GM12878 (cell line): ENCODE data around the gene TRAIP.

Experiments
- ASH2L ChIP-seq: fragments of 300-600, 200-600 bp; sonication (generic); IDR thresholded peaks from 2 replicates; pipeline ENCODE4 v1.6.1; 2017; ENCODE audit warnings: low read depth, mild to moderate bottlenecking, borderline replicate concordance
- EED ChIP-seq: sonication (generic); IDR thresholded peaks from 2 replicates; pipeline ENCODE4 v1.6.1; 2016; ENCODE audit warnings: antibody characterized with exemption, low read depth
- EP300 ChIP-seq, 2 experiments: fragments of 150-350 bp in 1 of 2; IDR thresholded peaks; 2 replicates each; pipeline ENCODE4 v1.6.1; 2011 to 2012; ENCODE audit warnings: low read depth in 2 of 2, low read length in 2 of 2, borderline replicate concordance in 1 of 2, improper control_type of control experiment in 1 of 2, inconsistent platforms in 1 of 2; ENCODE audit not compliant: control insufficient read depth in 1 of 2
- POLR2AphosphoS2 ChIP-seq: IDR thresholded peaks from 2 replicates; pipeline ENCODE4 v1.6.1; 2011; ENCODE audit warnings: low read depth, mild to moderate bottlenecking, low read length, improper control_type of control experiment, moderate library complexity
- REST ChIP-seq: IDR thresholded peaks from 2 replicates; pipeline ENCODE4 v1.6.1; 2012; ENCODE audit warnings: mild to moderate bottlenecking, low read depth, low read length
- SUZ12 ChIP-seq: fragments of 200-600 bp; sonication (generic); IDR thresholded peaks from one replicate; pipeline ENCODE4 v1.6.1; 2018; ENCODE audit warnings: antibody characterized with exemption, mild to moderate bottlenecking; ENCODE audit not compliant: unreplicated experiment
- YY1 ChIP-seq: IDR thresholded peaks from 2 replicates; pipeline ENCODE4 v1.6.1; 2011; ENCODE audit warnings: low read depth, mild to moderate bottlenecking, low read length
- ZBTB40 ChIP-seq: fragments of 450-650 bp; IDR thresholded peaks from 2 replicates; pipeline ENCODE4 v1.6.1; 2016; ENCODE audit warnings: mild to moderate bottlenecking, moderate library complexity, borderline replicate concordance
- ZNF274 ChIP-seq: IDR thresholded peaks from one replicate; pipeline ENCODE4 v1.8.0; 2011; ENCODE audit not compliant: insufficient read length, insufficient read depth
- TF ChIP-seq, protein P1 (sequence below), 3 experiments: IDR thresholded peaks in 2 of 3; conservative IDR thresholded peaks in 1 of 3; 2 replicates each; pipeline ENCODE4 v1.5.1; 2011; ENCODE audit warnings: low read depth in 3 of 3, low read length in 3 of 3, mild to moderate bottlenecking in 3 of 3, control low read depth in 2 of 3, moderate library complexity in 2 of 3, inconsistent platforms in 1 of 3, mixed read lengths in 1 of 3; ENCODE audit not compliant: control insufficient read depth in 2 of 3, insufficient read depth in 1 of 3; ENCODE audit errors: extremely low read depth in 1 of 3
- TF ChIP-seq, protein P2 (sequence below): fragments of 450-650 bp; IDR thresholded peaks from 2 replicates; pipeline ENCODE4 v1.6.1; 2014; ENCODE audit warnings: mild to moderate bottlenecking
- TF ChIP-seq, protein P3 (sequence below): IDR thresholded peaks from 2 replicates; pipeline ENCODE4 v1.6.1; 2012; ENCODE audit warnings: low read depth, low read length, improper control_type of control experiment
- TF ChIP-seq, protein P4 (sequence below): fragments of 450-650 bp; IDR thresholded peaks from 2 replicates; pipeline ENCODE4 v1.6.1; 2017; ENCODE audit warnings: mild to moderate bottlenecking

DNA sequence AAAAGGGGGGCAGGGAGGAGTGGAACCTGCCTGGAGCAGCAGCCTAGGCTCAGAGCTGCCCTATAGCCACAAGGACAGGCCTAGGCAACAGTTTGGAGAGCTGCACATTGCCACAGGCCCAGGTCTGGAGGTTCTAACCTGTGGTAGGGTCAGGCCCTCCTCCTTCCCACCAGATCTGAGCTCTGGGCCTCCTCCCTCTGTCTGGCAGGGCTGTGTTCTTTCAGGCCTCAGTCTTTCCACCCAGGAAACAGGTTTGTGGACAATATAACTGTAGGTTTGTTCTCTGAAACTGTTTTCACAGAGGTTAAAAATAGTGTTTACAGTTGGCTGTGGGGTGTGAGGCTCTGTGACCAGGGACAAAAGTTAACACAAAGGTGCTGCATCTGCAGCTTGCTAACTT is 22.3 kb upstream of the TRAIP start:
- TF ChIP-seq, protein P1, sequence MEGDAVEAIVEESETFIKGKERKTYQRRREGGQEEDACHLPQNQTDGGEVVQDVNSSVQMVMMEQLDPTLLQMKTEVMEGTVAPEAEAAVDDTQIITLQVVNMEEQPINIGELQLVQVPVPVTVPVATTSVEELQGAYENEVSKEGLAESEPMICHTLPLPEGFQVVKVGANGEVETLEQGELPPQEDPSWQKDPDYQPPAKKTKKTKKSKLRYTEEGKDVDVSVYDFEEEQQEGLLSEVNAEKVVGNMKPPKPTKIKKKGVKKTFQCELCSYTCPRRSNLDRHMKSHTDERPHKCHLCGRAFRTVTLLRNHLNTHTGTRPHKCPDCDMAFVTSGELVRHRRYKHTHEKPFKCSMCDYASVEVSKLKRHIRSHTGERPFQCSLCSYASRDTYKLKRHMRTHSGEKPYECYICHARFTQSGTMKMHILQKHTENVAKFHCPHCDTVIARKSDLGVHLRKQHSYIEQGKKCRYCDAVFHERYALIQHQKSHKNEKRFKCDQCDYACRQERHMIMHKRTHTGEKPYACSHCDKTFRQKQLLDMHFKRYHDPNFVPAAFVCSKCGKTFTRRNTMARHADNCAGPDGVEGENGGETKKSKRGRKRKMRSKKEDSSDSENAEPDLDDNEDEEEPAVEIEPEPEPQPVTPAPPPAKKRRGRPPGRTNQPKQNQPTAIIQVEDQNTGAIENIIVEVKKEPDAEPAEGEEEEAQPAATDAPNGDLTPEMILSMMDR (IDR thresholded peaks at IDR 0.05 in 2 of 3, conservative IDR thresholded peaks at IDR 0.05 in 1 of 3; ENCODE audit: control insufficient read depth in 2 of 3, extremely low read depth in 1 of 3, insufficient read depth in 1 of 3, low read depth in 3 of 3, low read length in 3 of 3): no peak
- TF ChIP-seq EED: no peak
- no peak for TF ChIP-seq YY1
- TF ChIP-seq, protein P2, sequence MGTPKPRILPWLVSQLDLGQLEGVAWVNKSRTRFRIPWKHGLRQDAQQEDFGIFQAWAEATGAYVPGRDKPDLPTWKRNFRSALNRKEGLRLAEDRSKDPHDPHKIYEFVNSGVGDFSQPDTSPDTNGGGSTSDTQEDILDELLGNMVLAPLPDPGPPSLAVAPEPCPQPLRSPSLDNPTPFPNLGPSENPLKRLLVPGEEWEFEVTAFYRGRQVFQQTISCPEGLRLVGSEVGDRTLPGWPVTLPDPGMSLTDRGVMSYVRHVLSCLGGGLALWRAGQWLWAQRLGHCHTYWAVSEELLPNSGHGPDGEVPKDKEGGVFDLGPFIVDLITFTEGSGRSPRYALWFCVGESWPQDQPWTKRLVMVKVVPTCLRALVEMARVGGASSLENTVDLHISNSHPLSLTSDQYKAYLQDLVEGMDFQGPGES: no peak
- no peak for TF ChIP-seq ZNF274
- no peak for TF ChIP-seq POLR2AphosphoS2
- TF ChIP-seq, protein P3, sequence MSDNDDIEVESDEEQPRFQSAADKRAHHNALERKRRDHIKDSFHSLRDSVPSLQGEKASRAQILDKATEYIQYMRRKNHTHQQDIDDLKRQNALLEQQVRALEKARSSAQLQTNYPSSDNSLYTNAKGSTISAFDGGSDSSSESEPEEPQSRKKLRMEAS: no peak
- TF ChIP-seq REST: no peak
- TF ChIP-seq, protein P4, sequence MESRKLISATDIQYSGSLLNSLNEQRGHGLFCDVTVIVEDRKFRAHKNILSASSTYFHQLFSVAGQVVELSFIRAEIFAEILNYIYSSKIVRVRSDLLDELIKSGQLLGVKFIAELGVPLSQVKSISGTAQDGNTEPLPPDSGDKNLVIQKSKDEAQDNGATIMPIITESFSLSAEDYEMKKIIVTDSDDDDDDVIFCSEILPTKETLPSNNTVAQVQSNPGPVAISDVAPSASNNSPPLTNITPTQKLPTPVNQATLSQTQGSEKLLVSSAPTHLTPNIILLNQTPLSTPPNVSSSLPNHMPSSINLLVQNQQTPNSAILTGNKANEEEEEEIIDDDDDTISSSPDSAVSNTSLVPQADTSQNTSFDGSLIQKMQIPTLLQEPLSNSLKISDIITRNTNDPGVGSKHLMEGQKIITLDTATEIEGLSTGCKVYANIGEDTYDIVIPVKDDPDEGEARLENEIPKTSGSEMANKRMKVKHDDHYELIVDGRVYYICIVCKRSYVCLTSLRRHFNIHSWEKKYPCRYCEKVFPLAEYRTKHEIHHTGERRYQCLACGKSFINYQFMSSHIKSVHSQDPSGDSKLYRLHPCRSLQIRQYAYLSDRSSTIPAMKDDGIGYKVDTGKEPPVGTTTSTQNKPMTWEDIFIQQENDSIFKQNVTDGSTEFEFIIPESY: no peak
- no peak for TF ChIP-seq ASH2L
- TF ChIP-seq EP300 (IDR thresholded peaks at IDR 0.05; ENCODE audit: borderline replicate concordance in 1 of 2, control insufficient read depth in 1 of 2, low read depth in 2 of 2, low read length in 2 of 2): no peak
- no peak for TF ChIP-seq SUZ12
- TF ChIP-seq ZBTB40: no peak
